HG02840 (cell line): ENCODE measurements around the gene TTF2.
A peak's percentile ranks its signal among the peaks of the same experiment; 100 is the strongest.
"Not testable (repeated sequence)": the region's sequence is repeated elsewhere in the genome, so short reads cannot be mapped to it uniquely, and the experiment has no call there.

Experiments
- ATAC-seq: cut with Tn5 transposase; IDR thresholded peaks from one replicate; pipeline ENCODE4 v1.9.1; 2021; ENCODE audit warnings: mild to moderate bottlenecking, moderate library complexity, moderate number of reproducible peaks; ENCODE audit not compliant: unreplicated experiment, low FRiP score

Gene TTF2

DNA sequence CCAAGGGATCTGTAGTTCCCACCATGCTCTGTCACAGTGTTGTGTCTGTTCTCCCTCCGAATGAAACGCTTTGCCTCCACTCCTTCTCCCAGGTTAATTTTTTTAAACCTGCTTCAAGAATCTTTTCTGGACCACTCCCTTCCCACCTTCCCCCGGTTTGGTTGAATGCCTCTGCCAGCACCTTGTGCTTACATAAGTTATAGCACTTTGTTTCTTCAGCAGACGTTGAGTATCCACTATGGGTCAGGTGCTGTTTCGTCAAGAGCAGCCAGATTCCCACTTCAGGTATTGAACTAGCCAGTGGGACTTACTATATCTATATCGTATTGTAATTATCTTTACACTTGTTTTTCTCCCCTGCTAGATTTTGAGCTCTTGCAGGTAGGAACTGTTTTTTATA lies 27.6 kb downstream of the TTF2 start:
- no peak for ATAC-seq

DNA sequence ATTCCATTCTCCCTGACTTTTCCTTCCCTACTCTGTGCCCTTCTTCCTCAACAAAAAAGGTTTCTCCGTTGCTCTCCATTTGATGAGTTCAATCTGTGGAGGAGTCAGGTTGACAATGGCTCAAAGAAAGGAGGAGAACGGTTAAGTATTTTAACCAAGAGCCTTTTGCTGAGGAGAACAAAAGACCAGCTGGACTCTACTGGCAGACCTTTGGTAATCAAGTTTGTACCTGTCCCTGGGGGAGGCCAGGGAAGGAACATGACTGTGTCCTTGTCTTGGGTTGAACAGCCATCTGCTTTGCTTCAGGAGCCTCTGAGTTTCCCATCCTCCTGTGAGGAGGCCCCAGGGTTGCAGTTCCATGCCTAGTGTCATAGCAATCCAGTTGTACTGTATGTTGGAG lies 29.9 kb downstream of the TTF2 start:
- no peak for ATAC-seq

DNA sequence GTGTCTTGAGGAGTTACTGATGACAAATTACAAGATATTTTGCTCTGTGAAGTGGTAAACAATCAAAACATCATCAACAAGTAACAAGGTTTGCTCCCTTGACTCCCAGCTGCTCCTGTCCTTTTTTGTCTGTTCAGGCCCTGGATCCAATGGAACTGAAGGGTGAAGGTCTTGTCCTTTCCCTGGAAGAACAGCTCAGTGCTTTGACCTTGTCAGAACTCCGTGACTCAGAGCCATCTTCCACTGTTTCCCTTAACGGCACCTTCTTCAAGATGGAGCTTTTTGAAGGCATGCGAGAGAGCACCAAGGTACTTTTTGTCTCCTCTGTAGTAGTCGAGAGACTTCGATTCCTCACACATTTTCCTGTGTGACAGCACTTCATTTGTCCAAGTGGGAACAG lies 32.5 kb downstream of the TTF2 start:
- no peak for ATAC-seq

DNA sequence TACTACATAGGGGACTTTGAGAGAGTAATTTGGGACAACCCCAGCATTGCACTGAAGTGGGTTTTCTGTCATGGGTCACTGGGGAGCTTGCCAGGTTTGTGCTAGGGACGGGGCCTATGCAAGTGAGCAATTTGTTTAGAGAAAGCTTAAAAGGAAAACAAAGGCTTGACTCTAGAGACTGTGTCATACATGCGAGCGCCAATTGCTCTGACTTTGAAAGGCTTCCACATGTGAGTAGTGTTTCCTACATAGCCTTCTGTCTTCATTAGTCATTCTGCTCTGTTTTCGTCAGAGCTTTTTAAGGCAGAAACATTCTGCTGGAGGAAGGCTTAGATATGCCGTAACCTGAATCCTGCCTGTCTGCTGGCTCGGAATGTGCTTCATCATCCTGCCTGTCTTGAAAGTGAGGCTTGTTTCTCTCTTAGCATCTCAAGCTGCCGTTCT lies 33.0 kb downstream of the TTF2 start:
- ATAC-seq, result no peak

DNA sequence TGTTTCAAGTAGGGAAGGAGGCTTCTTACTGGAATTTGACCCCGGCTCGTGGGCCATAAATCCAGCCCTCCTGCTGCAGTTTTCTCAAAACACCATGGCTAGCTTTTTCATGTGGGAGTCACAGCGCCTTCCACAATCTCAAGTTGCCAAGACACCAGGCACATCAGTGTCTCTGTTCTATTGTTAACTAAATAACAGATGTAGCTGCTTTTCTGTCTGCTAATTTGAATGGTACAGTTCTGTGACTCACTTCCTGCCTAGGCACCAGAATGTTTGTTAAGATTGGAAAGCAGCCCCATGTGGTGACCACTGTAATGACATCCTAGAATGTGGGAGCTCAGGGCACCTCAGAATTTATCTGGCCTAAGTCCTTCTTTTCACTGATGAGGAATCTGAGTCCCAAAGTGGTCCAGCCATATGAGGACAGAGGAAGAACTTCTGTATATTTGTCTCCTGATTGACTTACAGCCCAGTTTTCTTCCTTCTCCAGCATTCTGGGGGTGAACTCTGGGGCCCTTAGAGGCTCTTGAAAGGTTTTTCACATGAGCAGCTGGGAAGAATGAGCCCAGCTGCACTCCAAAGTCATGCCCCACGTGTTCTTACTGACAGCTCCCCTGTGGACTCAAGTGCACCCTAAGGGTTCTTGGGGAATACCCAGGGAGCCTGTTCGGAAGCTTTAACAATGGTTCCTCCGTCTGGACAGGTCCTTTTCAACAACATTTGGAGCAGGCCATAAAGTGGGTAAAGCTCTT lies 33.9 kb downstream of the TTF2 start:
- ATAC-seq, result peak; percentile 64

DNA sequence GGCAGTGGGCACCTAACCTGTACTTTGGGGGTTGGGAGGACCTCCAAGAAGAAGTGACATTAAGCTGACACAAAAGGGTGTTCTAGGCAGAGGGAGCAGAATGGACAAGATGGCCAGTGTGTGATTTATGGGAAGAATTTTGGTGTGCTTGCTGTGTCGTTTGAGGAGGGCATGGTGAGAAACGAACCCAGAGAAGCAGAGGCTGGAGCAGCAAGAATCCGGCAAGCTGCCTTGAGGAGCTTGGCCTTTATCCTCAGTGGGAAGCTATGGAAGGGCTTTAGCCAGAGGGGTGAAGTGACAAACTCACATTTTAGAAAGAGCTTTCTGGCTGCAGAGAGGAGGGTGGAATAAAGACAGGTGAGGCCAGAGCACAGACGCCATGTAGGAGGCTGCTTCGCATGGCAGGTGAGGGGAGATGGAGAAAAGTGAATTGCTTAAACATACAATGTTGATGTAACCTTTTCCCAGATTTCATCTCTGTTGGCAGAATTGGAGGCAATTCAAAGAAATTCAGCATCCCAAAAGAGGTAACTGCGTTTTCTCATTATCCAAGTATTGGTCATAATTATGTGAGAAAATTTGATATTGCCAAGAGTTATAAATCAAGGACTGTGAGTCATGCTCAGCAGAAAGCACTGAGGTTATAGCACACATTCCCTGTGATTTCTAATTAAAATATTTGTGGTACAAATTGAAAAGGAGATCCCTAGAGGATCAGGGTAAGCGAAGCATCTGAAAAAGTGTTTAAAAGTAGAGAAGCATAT lies 34.9 kb downstream of the TTF2 start:
- no peak for ATAC-seq

DNA sequence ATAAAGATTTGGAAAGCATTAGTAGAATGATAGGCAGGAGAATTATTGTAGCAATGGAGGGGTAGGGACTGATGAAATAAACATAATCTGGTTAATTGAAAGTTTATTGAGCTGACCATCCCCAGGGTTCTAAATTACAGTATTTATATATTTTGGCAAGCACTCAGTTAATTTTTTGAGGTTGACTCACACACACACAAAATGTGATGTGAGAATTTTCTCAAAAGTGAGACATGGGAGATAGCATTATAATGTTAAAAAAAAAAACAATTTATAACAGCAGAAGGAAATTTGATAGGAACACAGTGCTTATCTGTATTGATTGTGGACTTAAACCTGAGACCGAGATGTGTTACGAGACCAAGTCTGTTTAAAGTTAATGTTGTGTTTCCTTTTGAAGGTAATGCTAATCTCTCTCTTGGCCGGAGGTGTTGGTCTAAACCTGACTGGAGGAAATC lies 36.9 kb downstream of the TTF2 start:
- ATAC-seq, result no peak

DNA sequence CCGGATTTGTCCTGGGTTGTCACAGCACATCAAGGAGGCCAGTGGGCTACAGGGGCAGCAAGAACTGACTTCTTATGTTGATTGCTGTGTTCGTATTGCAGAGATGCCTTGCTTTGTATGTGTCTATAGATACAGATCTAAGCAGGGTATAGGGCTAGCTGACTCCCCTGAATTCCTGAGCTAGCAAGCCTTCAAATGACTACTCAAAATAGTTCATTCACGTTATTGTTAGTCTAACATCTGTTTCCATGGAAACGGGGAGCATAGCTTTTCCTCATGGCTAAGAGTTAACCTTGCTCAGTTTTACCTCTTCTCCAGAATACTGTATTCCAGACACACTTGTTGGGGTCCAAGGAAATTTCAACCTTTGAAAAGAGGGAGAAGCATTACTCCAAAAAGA lies 37.3 kb downstream of the TTF2 start:
- ATAC-seq, result no peak

DNA sequence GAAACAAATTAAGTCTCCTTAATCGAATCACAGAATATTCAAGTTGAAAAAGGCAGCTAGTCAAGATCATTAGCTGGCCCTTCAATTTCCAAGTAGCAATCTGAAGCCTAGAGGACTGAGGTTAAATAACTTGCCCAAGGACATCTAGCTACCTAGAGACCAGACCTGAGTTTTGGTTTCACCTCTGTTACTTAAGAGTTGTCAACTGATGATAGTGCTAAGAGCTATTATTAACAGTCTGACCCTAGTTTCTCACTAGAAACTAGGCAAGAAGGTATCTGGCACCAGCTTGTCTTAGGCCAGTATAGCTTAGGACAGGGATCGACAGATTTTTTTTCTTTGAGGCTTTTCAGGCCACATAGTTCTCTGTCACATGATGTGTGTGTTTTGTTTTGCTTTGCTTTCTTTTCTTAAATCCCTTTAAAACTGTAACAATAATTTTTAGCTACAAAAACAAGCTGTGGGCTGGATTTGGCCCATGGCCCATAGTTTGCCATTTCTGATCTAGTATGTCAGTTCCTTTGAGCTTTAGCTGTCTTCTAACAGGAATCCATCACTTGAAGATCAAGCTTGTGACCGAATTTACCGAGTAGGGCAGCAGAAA lies 38.3 kb downstream of the TTF2 start:
- no peak for ATAC-seq

DNA sequence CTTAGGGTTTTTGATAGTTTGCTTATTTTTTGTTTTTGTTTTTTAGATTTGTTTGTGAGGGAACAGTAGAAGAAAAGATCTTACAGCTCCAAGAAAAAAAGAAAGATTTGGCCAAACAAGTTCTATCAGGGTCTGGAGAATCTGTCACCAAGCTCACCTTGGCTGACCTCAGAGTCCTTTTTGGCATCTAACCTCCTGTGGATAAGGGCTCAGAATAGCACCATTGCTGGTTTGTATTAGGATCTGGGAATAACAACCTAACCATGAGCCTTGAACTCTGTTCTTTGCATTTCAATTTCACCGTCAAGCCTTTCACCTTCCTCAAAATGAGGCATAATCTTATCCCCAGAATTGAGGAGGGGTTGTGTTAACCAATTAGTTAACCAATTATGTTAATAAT lies 41.2 kb downstream of the TTF2 start:
- no peak for ATAC-seq

DNA sequence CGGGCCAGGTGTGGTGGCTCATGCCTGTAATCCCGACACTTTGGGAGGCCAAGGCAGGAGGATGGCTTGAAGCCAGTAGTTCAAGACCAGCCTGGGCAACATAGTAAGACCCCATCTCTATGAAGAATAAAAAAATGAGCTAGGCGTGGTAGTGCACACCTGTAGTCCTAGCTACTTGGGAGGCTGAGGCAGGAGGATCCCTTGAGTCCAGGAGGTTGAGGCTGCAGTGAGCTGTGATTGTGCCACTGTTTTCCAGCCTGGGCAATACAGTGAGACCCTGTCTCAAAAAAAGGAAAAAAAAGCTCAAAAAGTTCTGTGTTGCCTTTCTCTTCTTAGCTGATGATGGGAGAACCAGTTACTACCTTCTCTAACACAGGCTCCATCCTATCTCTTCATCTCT lies 41.7 kb downstream of the TTF2 start:
- not testable (repeated sequence) for ATAC-seq

DNA sequence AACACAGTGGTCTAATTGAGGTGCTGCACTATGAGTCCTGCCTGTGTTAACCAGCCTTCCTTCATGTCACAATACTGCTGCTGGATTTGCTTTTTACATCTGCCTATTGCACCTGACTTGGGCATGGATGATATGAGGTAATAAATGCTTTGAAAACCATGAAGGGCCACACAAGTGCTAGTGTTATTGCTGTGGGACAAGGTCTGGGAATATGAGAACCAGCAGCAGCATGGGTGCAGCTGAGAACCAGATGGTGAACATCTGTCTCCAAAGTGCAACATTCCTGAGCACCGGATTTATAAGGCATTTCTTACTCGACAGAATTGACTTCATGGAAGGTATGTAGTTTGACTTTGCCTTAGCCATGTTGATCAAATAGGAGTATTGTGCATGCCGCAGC lies 44.9 kb downstream of the TTF2 start:
- no peak for ATAC-seq

DNA sequence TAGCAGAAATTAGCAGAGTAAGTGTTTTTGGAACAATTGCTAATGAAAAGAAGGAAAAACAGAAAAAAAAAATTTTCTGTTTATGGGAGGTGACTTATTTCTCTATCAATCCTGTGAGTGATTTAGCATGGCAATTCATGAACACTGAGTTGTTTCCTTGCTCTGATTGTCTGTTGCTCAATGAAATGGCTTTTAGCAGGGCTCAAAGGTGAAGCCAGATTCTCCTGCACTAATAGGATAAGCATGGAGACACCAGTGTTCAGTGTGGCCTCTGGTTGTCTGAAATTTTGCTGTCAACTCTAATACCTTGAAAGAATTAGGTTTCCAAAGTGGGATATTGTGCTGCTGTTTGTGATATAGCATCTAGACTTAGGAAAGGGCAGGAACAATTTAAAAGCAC lies 45.6 kb downstream of the TTF2 start:
- ATAC-seq, result no peak

DNA sequence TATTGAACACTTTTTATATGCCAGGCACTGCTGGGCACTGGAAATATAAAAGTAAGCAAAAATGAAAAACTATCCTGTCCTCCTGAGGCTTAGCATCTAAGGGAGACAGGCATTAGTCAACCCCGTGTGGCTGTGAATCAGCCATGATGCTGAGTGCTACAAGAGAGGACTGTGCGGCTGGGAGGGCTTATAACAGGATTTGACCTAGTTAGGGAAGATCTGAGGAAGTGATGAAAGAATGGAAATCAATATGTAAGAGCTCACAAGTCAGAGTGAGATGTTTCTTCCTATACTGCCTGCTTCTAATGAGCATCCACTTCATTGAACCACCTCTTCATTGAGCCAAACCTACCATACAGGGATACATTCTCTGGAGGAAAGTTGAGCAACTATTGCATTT lies 46.4 kb downstream of the TTF2 start:
- no peak for ATAC-seq

DNA sequence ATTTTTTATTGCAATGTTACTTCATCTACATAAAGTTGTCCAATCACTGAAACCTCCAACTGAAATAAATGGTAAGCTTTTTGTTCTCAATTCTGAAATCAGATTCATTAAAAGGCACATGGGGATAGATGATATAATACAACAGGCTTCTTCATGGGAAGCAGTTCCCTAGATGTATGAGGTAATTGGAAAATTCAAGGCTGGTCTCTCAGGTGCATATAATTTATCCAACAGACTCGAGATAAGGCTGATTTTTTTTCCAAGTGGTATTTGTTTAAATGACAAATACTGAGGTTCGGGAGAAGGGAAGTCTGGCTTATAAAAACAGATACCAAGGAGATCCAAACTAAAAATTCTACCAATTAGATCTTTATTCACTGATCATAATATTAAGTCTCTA lies 47.2 kb downstream of the TTF2 start:
- no peak for ATAC-seq

DNA sequence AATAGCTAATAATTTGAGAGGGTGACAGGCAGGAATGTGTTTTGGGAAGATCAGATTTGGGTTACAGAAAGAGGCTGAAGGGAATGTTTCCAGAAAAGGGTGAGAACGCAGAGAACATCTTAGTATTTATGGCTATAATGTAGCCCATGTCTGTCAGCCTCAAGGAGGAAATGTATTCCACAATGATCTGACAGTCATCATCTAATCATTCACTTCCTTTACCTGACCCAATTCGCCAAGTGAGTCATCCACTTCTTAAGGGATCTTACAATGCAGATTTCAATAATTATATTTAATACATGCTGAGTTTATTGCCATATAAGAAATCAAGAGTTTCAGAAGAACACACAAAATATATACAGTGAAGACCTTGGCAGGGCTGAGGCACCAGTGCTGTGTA lies 50.6 kb downstream of the TTF2 start:
- ATAC-seq, result no peak

DNA sequence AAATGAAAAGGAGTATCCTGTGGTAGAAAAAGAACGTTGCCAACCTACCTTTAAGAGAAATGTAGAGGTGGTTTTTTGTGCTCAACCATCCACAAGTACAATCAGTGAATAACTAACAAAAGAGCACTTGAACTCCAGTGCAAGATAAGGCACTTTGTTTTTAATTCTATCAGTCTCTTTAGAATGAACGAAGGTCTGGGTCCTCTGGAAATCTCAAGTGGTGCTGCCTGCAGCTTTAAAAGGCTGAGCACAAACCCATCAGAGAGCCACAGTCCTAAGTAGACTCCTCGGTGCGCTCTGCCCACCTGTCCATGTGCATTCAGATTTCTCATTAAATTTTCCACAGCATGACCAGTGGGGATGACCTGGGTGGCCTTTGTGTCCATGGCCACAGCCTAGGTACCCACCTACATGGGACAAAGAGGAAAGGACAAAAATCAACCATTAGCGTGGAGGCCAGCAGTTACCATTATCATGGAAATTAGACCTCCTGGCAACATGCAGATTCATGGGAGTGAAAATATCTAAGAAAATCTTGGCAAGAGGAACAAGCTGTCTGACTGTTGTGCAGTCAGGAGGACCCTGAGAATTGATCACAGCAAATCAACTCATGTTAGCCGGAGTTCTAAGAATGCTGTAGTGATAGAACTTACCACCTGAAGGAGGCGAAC lies 52.1 kb downstream of the TTF2 start:
- no peak for ATAC-seq

DNA sequence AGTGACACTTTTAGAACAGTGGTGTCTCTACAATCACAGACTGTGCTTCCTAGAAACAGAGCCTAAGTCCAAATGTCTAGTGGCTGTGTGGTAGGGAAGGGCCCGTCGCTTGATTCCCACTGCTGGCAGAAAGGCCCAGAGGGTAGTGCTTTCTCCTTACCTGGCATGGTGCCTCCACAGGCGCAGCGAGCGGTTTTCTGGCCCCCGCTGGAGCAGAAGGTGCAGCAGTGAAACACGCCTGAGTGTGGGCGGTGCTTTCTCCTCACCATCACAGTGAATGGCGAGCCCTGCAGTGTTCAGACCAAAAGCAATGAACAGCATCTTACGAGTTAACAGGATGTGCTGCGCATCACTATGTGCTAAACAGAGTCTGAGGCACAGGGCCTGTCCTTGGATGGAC lies 53.1 kb downstream of the TTF2 start:
- no peak for ATAC-seq

DNA sequence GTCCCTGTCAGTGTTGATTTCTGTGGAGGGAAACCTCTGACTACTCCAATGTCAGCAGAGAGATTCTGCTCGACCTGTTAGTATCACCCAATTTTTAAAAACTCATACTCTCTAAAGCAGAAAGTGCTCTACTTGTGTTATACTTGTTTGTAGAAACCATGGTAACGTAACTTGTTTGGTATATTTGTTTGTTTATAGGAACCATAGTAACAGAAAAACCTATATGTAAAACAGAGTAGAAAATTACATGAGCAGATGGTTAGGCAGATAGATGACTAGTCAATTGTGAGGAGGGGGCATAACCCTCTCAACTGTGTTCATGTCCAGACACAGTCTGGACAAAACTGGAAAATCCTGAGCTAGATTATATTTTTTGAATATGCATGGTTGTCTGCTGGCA lies 54.8 kb downstream of the TTF2 start:
- no peak for ATAC-seq

DNA sequence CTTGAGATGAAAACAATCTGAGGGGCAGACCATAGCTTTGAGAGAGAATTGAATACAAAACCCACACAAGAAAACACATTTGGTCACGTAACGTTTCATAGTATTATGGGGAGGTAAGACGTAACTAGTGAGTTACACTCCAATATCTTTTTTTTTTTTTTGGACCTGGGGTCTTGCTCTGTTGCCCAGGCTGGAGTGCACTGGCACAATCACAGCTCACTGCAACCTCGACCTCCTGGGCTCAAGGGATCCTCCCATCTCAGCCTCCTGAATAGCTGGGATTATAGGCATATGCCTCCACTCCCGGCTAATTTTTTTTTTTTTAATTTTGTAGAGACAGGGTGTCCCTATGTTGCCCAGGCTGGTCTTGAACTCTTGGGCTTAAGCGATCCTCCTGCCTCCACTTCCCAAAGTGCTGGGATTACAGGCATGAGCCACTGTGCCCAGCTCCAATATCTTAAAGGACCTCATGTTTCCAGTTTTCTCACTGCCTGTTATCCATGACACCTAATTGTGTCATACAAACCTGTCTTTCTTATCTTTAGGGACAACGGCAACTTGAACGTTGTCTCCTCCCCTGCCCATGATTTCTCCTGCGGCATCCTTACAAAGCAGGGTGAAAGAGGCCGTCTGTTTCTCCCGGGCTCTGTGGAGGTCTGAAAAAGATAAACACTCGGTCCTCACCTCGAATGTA lies 56.1 kb downstream of the TTF2 start:
- no peak for ATAC-seq

DNA sequence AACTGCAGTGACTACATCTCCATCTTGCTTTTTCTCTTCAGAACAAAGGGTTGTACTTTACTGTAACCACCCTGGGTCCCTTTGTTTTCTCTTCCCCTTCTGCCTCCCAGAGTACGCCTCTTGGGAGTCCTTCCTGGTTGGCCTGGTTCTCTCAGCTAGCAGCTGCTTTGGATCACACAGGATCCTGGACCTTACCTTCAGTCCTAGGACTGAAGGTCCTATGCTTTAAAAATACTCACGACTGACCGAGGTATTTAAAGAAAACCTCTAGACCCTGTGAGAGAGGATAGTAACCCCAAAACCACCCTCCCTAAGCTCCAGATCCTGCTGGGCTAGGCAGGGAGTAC lies 56.6 kb downstream of the TTF2 start:
- no peak for ATAC-seq
